NT2/D1 (cell line): ENCODE measurements around the gene MKNK1.

ENCODE experiments used
- YY1 ChIP-seq: IDR thresholded peaks from 2 replicates; pipeline ENCODE4 v1.6.1; 2011; ENCODE audit not compliant: insufficient read length, insufficient read depth
- ZNF274 ChIP-seq: IDR thresholded peaks from 2 replicates; pipeline ENCODE4 v1.6.1; 2011; ENCODE audit warnings: mild to moderate bottlenecking, low read depth, low read length

DNA sequence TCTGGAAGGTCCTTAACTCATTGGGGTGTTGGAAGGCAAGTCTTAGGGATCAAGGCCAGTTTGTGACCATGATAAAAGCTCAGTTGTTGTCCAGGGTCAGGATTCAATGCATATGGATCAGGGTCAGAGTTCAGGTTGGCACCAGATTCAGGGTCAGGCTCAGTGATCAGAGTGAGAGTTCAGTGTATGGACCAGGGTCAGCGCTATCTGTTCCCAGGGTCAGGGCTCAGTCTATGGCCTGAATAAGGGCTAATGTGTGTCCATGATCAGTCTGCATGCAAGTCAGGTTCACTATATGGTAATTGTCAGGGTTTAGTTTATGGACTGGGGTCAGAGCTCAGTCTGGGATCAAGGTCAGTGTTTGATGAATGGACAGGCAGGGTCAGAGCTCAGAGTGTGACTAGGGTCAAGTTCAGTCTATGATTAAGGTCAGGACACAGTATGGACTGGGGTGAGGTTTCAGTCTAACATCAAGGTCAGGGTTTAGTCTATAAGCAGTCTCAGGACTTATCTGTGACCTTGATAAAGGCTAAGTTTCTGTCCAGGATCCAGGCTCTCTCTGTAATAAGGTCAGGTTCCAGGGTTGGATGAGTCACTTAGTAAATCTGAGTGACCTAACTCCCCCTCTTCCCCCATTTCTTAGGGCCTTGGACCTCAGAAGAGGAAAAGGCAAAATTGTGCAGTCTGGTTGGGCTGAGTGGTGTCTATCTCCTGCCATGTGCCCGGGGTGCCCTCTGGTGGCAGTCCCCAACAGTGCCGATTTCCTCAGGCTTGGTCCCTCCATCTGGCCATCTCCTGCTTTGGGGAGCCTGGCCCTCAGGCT lies 76.4 kb downstream of the MKNK1 start:
- TF ChIP-seq ZNF274 (no peak), YY1 (no peak)
